H1 (cell line): ENCODE data around the gene ENPP3. TPM values are rescaled to one million over a fixed set of nuclear protein-coding genes. Genes with fewer than 3 reads are reported as not detected.

Experiments used
- CTCF ChIP-seq, 3 experiments: IDR thresholded peaks; 1 replicate in 2 of 3; 2 replicates in 1 of 3; pipeline versions ENCODE4 v1.5.1 to v1.6.1; 2011; ENCODE audit warnings: low read length in 3 of 3, mild to moderate bottlenecking in 3 of 3, inconsistent platforms in 2 of 3, low read depth in 1 of 3, moderate library complexity in 1 of 3; ENCODE audit not compliant: insufficient read depth in 1 of 3; ENCODE audit errors: control extremely low read depth in 1 of 3
- SAP30 ChIP-seq: fragments of 300-600 bp; sonication (generic); IDR thresholded peaks from 2 replicates; pipeline ENCODE4 v1.7.1; 2012; ENCODE audit warnings: low read length, moderate library complexity, mild to moderate bottlenecking, inconsistent platforms; ENCODE audit not compliant: insufficient read depth, insufficient replicate concordance
- TCF12 ChIP-seq: IDR thresholded peaks from 2 replicates; pipeline ENCODE4 v1.6.1; 2011; ENCODE audit warnings: low read depth, mild to moderate bottlenecking, low read length
- polyA plus RNA-seq, 7 experiments: library from polyadenylated mRNA; depleted of rRNA in 3 of 7; stranded (reverse) in 5 of 7; unstranded in 2 of 7; fragments of >200 nt in 5 of 7; fragments of 200-250 nt in 2 of 7; gene quantifications; 1 replicate in 5 of 7; 2 replicates in 1 of 7; 4 replicates in 1 of 7; pipeline versions ENCODE4 v1.2.1 to v1.2.3, GENCODE V29; 2011 to 2013; ENCODE audit warnings: missing spikeins in 2 of 7, mixed read lengths in 2 of 7
- total RNA-seq: library from RNA; stranded (reverse); fragmentation: NEBNext Ultra II Directional; extraction: Animal tissue kit (Norgen Biotek cat#: 25700); gene quantifications from 2 replicates; pipeline ENCODE4 v1.2.1, GENCODE V29; 2021

The ENPP3 gene
- total and polyA plus RNA-seq, 2 of the 8 experiments (the other 6 are each of a cell fraction or from before 2014, with no cell fraction given), result 0.11 TPM; not detected in 1

GRCh38 chr6:131731224-131731623 is 94.1 kb downstream of the ENPP3 start (continued):
- TF ChIP-seq CTCF (IDR thresholded peaks at IDR 0.05; ENCODE audit: control extremely low read depth in 1 of 3, insufficient read depth in 1 of 3, low read depth in 1 of 3, low read length in 3 of 3) (no peak), TCF12 (no peak), SAP30 (no peak)
